Measurements from ENCODE around the gene MATK.

DNA sequence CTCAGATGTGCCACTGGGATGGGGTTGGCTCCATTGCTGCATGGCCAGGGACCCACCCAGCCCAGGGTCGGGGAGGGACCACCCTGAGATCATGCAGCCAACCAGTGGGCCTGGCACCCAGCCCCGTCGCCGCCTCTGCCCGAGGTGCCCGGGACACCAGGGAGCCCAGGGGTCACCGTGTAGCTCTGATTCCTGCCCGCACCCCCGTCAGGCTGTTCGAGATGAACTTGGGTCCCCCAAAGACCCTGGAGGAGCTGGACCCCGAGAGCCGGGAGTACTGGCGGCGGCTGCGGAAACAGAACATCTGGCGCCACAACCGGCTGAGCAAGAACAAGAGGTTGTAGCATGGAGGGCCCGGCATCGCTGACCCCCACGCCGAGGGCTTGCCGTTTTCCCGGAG lies 19.1 kb downstream of the MATK start:
- TF ChIP-seq RAD21 (conservative IDR thresholded peaks at IDR 0.05) (no peak), TAF1 (IDR thresholded peaks at IDR 0.05; ENCODE audit: low read depth) (no peak), EZH2 (IDR thresholded peaks at IDR 0.05; ENCODE audit: borderline replicate concordance, insufficient read depth, low read length, poor library complexity, severe bottlenecking) (no peak), POLR2AphosphoS5 (IDR thresholded peaks at IDR 0.05) (no peak), MXI1 (conservative IDR thresholded peaks at IDR 0.05; ENCODE audit: poor library complexity, severe bottlenecking) (no peak), SMC3 (conservative IDR thresholded peaks at IDR 0.05; ENCODE audit: poor library complexity) (no peak), EP300 (conservative IDR thresholded peaks at IDR 0.05; ENCODE audit: poor library complexity, severe bottlenecking) (no peak)
- TF ChIP-seq, protein P1, sequence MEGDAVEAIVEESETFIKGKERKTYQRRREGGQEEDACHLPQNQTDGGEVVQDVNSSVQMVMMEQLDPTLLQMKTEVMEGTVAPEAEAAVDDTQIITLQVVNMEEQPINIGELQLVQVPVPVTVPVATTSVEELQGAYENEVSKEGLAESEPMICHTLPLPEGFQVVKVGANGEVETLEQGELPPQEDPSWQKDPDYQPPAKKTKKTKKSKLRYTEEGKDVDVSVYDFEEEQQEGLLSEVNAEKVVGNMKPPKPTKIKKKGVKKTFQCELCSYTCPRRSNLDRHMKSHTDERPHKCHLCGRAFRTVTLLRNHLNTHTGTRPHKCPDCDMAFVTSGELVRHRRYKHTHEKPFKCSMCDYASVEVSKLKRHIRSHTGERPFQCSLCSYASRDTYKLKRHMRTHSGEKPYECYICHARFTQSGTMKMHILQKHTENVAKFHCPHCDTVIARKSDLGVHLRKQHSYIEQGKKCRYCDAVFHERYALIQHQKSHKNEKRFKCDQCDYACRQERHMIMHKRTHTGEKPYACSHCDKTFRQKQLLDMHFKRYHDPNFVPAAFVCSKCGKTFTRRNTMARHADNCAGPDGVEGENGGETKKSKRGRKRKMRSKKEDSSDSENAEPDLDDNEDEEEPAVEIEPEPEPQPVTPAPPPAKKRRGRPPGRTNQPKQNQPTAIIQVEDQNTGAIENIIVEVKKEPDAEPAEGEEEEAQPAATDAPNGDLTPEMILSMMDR (IDR thresholded peaks at IDR 0.05; ENCODE audit: poor library complexity, severe bottlenecking), result no peak

Data from neural cell (in vitro differentiated cells).